HG03432 (cell line): ENCODE data around the gene RSU1.
"Not testable (repeated sequence)": the region's sequence is repeated elsewhere in the genome, so short reads cannot be mapped to it uniquely, and the experiment has no call there.

Experiments used
- ATAC-seq: cut with Tn5 transposase; IDR thresholded peaks from one replicate; pipeline ENCODE4 v1.9.1; 2021; ENCODE audit warnings: mild to moderate bottlenecking, moderate library complexity; ENCODE audit not compliant: unreplicated experiment

The RSU1 gene

GRCh38 chr10:16817125-16818019 lies at the start of gene RSU1:
Gene RSU1 (minus strand): TSS chr10:16817424. CDS start chr10:16817081, 343 bp downstream.
- peak; percentile 97 for ATAC-seq

- ATAC-seq: no peak
These were observed 49.5 kb upstream of the RSU1 start for GRCh38 chr10:16866541-16867275.

GRCh38 chr10:16865766-16866165 lies 48.5 kb upstream of the RSU1 start:
- ATAC-seq: no peak

- no peak for ATAC-seq
These were observed 46.5 kb upstream of the RSU1 start for GRCh38 chr10:16863766-16864165.

- no peak for ATAC-seq
These were observed 40.2 kb upstream of the RSU1 start for GRCh38 chr10:16857419-16857818.

GRCh38 chr10:16856567-16856966 lies 39.3 kb upstream of the RSU1 start:
- ATAC-seq: no peak

GRCh38 chr10:16856092-16856491 lies 38.9 kb upstream of the RSU1 start:
- no peak for ATAC-seq

GRCh38 chr10:16854623-16855022 lies 37.4 kb upstream of the RSU1 start:
- no peak for ATAC-seq

GRCh38 chr10:16853809-16854208 lies 36.6 kb upstream of the RSU1 start:
- ATAC-seq: no peak

- no peak for ATAC-seq
These were observed 36.0 kb upstream of the RSU1 start for GRCh38 chr10:16853201-16853600.

GRCh38 chr10:16852624-16853023 lies 35.4 kb upstream of the RSU1 start:
- ATAC-seq: no peak

- no peak for ATAC-seq
These were observed 31.4 kb upstream of the RSU1 start for GRCh38 chr10:16848562-16849154.

- no peak for ATAC-seq
These were observed 30.4 kb upstream of the RSU1 start for GRCh38 chr10:16847644-16848043.

GRCh38 chr10:16845248-16845647 lies 28.0 kb upstream of the RSU1 start:
- no peak for ATAC-seq

- peak; percentile 66 for ATAC-seq
These were observed 26.1 kb upstream of the RSU1 start for GRCh38 chr10:16843252-16843870.

GRCh38 chr10:16835228-16835627 lies 18.0 kb upstream of the RSU1 start:
- ATAC-seq: no peak

GRCh38 chr10:16832351-16833080 lies 15.3 kb upstream of the RSU1 start:
- no peak for ATAC-seq

- ATAC-seq: no peak
These were observed 11.5 kb upstream of the RSU1 start for GRCh38 chr10:16828701-16829175.

- ATAC-seq: peak; percentile 90
These were observed 10.9 kb upstream of the RSU1 start for GRCh38 chr10:16828114-16828568.

GRCh38 chr10:16827474-16827873 lies 10.2 kb upstream of the RSU1 start:
- not testable (repeated sequence) for ATAC-seq
